HL-60 (cell line): Measurements from ENCODE around the gene MEIOB.
"Not testable (repeated sequence)": the region's sequence is repeated elsewhere in the genome, so short reads cannot be mapped to it uniquely, and the experiment has no call there.

ENCODE experiments used
- DNase-seq, 2 experiments: peaks; one replicate each; pipeline ENCODE4 v3.0.0-alpha.2; 2010 to 2020; ENCODE audit warnings: low read depth in 1 of 2, low spot score in 1 of 2
- H3K27ac ChIP-seq: fragments of 250-450 bp; sonication (Bioruptor Pico); replicated peaks from 2 replicates; pipeline ENCODE4 v1.5.1; 2020; ENCODE audit warnings: mild to moderate bottlenecking, moderate library complexity
- H3K27me3 ChIP-seq: fragments of 250-450 bp; sonication (Bioruptor Pico); 2 replicates; pipeline ENCODE4 v1.5.1; 2021; ENCODE audit warnings: mild to moderate bottlenecking, moderate library complexity; ENCODE audit not compliant: insufficient read depth, poor library complexity, severe bottlenecking
- H3K4me3 ChIP-seq: replicated peaks from 2 replicates; pipeline ENCODE4 v1.5.1; 2011; ENCODE audit warnings: mild to moderate bottlenecking, control low read depth, low read length; ENCODE audit not compliant: insufficient read depth
- CTCF ChIP-seq: IDR thresholded peaks from one replicate; pipeline ENCODE4 v1.5.1; 2011; ENCODE audit warnings: low read length, control low read depth, inconsistent platforms; ENCODE audit not compliant: insufficient read depth
- GABPA ChIP-seq: IDR thresholded peaks from 2 replicates; pipeline ENCODE4 v1.6.1; 2012; ENCODE audit warnings: low read depth
- POLR2AphosphoS5 ChIP-seq: IDR thresholded peaks from 2 replicates; pipeline ENCODE4 v1.6.1; 2012; ENCODE audit warnings: low read depth
- REST ChIP-seq: IDR thresholded peaks from 2 replicates; pipeline ENCODE4 v1.6.1; 2012; ENCODE audit warnings: low read depth; ENCODE audit not compliant: insufficient replicate concordance
- SPI1 ChIP-seq: IDR thresholded peaks from 2 replicates; pipeline ENCODE4 v1.6.1; 2012; ENCODE audit warnings: low read depth, mild to moderate bottlenecking, borderline replicate concordance

MEIOB gene

GRCh38 chr16:1887711-1888354 is 15.9 kb upstream of the MEIOB start:
- no peak for DNase-seq
- no peak for TF ChIP-seq SPI1
- TF ChIP-seq POLR2AphosphoS5, result no peak
- no peak for TF ChIP-seq CTCF
- TF ChIP-seq GABPA, result no peak
- no peak for TF ChIP-seq REST
- H3K27ac ChIP-seq, result no peak overlapping the region
- H3K4me3 ChIP-seq, result no peak overlapping the region
- no peaks in the 10 kb centered on the region for H3K27me3 ChIP-seq

- TF ChIP-seq POLR2AphosphoS5, result no peak
- TF ChIP-seq CTCF, result no peak
- TF ChIP-seq SPI1, result no peak
- no peak for TF ChIP-seq REST
- no peak for TF ChIP-seq GABPA
- DNase-seq, result no peak
- Histone ChIP-seq H3K27ac (no peak overlapping the region), H3K27me3 (no peaks in the 10 kb centered on the region), H3K4me3 (no peak overlapping the region)
Measured at GRCh38 chr16:1884889-1885288, 12.9 kb upstream of the MEIOB start.

- peak; percentile 74 for DNase-seq
- H3K27ac ChIP-seq, result no peak overlapping the region
- H3K27me3 ChIP-seq, result no peaks in the 10 kb centered on the region
- no peak overlapping the region for H3K4me3 ChIP-seq
- TF ChIP-seq CTCF, result peak; percentile 36
- TF ChIP-seq SPI1, result no peak
Measured at GRCh38 chr16:1884155-1884760, 12.3 kb upstream of the MEIOB start.

GRCh38 chr16:1881172-1881571 is 9.2 kb upstream of the MEIOB start:
- DNase-seq, H3K27me3 ChIP-seq, H3K27ac ChIP-seq, H3K4me3 ChIP-seq: not testable (repeated sequence)
